ENCODE data around the gene OPN3.
"Not testable (repeated sequence)": the region's sequence is repeated elsewhere in the genome, so short reads cannot be mapped to it uniquely, and the experiment has no call there.

Gene OPN3

DNA sequence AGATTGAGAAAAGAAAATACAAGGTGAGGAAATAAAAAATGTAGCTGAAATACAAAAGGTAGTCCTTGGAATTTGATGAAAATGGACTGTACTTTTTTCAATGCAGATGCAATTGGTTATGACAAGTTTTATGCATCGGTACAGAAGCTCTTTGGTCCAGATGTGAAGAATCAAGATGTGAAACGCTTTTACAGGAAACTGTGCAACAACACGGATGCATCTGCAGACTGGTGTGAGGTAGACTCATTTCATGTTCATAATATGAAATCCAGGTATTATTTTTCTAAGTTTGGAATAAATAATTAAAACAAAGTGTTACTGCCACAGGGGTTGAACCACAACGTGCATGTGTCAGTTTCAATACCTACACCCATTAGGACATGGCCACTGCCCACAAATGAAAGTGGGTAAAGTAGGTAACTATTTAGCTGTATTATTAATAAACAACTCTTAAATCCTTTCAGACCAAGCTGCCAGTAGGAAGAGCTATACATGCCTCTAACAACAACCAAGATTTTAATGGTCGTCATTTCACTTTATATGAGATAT, 20.3 kb upstream of the OPN3 start:
- in situ Hi-C loops (cut with MboI; ENCODE audit: low sequenced_read_pairs) = no loop called here
- no peak for DNase-seq (ENCODE audit: low spot score in 2 of 2)
- Histone ChIP-seq H3K36me3 (replicated peaks) (no peaks in the 10 kb centered on the region), H3K9me3 (no peaks in the 10 kb centered on the region), H3K27me3 (ENCODE audit: low read depth) (no peaks in the 10 kb centered on the region), H3K4me1 (peaks cover 14% of the 10 kb centered on the region), H3K4me3 (no peak overlapping the region)

DNA sequence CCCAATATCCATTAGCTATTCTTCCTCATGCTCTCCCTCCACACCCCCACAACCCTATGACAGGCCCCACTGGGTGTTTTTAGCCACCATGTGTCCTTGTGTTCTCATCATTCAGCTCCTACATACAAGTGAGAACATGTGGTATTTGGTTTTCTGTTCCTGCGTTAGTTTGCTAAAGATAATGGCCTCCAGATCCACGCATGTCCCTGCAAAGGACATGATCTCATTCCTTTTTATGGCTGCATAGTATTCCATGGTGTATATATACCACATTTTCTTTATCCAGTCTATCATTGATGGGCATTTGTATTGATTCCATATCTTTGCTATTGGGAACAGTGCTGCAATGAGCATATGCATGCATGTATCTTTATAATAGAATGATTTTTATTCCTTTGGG, 18.8 kb upstream of the OPN3 start:
- in situ Hi-C loops (cut with MboI; ENCODE audit: low sequenced_read_pairs); H3K36me3 ChIP-seq (replicated peaks); H3K9me3 ChIP-seq; H3K4me1 ChIP-seq; H3K27me3 ChIP-seq (ENCODE audit: low read depth); H3K4me3 ChIP-seq; DNase-seq (ENCODE audit: low spot score in 2 of 2): not testable (repeated sequence)

DNA sequence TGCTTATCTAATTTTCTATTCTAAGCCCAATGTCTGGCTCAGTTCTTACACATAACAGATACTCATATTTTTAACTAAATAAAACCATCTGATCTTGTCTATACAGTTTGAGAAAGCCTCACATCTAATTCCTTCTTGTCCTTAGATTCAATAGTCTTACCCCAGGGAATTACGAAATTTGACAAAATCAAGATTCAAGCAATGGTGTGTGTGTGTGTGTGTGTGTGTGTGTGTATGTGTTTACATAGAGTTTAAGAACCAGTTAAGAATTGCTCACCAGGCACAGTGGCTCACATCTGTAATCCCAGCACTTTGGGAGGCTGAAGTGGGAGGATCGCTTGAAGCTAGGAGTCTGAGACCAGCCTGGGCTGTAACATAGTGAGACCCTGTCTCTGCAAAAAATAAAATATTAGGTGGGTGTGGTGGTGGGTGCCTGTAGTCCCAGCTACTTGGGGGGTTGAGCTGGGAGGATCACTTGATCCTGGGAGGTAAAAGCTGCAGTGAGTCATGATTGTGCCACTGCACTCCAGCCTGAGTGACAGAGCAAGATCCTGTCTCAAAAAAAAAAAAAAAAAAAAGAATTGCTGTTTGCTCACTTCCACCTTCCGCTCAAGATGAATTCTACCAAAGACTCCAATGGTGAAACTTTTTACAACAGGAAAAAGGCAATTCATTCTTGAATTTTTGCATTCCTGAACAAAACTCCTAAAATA, 18.1 kb upstream of the OPN3 start:
- H3K4me3 ChIP-seq = no peak overlapping the region
- no peaks in the 10 kb centered on the region for H3K4me1 ChIP-seq
- no peak for DNase-seq (ENCODE audit: low spot score in 2 of 2)
- in situ Hi-C loops (cut with MboI; ENCODE audit: low sequenced_read_pairs) = no loop called here
- H3K9me3 ChIP-seq = no peaks in the 10 kb centered on the region
- H3K36me3 ChIP-seq (replicated peaks) = no peaks in the 10 kb centered on the region
- H3K27me3 ChIP-seq (ENCODE audit: low read depth) = 0 out of 2 replicates have a peak, but pooled peaks cover 2% of the 10 kb centered on the region

DNA sequence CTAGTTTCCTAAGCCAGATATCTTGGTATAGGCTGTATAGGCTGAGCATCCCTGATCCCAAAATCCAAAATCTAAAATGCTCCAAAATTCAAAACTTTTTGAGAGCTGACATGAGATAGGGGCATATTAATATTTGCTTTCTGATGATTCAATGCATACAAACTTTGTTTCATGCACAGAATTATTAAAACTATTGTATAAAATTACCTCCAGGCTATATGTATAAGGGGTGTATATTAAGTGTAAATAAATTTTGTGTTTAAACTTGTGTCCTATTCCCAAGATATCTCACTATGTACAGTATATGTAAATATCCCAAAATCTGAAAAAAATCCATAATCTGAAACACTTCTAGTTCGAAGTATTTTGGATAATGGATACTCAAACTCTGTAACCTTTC, 14.5 kb upstream of the OPN3 start:
- Histone ChIP-seq H3K9me3 (no peaks in the 10 kb centered on the region), H3K27me3 (ENCODE audit: low read depth) (0 out of 2 replicates have a peak, but pooled peaks cover 2% of the 10 kb centered on the region), H3K4me1 (no peaks in the 10 kb centered on the region), H3K36me3 (replicated peaks) (no peaks in the 10 kb centered on the region), H3K4me3 (no peak overlapping the region)
- in situ Hi-C loops (cut with MboI; ENCODE audit: low sequenced_read_pairs) = no loop called here
- DNase-seq (ENCODE audit: low spot score in 2 of 2) = no peak

DNA sequence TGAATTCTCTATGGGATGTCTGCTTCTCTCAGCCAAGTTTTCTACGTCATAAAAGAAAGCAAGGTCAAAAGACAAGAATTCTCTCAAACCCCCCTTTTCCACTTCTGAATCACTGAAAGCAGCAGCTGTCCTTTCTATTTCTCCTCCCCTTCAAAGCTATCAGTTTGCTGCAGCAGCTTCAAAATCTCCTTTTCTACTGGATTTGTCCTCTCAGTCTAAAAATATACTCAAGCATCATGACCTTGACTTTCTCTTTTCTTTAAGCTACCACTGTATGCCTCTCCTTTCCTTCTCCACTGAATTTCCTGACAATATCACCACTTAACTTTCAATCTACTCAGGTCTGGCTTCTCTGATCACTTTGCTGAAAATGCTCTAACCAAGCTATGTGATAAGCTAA, 13.8 kb upstream of the OPN3 start:
- Histone ChIP-seq H3K4me3 (no peak overlapping the region), H3K36me3 (replicated peaks) (no peaks in the 10 kb centered on the region), H3K27me3 (ENCODE audit: low read depth) (0 out of 2 replicates have a peak, but pooled peaks cover 2% of the 10 kb centered on the region), H3K4me1 (no peaks in the 10 kb centered on the region), H3K9me3 (no peaks in the 10 kb centered on the region)
- no peak for DNase-seq (ENCODE audit: low spot score in 2 of 2)
- in situ Hi-C loops (cut with MboI; ENCODE audit: low sequenced_read_pairs) = no loop called here

DNA sequence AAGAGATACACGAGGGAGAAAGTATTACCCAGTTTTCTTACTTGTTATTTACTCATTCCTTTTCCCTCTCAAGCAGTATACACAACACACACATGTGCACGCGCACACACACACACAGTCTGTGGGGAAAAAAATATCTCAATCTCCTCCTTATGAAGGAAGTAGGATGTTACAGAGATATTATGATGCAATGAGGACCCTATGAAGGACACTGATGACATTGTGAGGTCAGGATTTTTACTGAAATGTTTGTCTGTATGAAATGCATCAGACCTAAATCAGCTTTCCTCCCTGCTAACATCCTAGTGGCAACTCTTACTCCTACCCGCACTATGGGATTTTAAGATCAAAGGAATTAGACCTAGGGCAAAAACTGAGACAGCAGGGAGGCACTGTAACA, 11.8 kb upstream of the OPN3 start, which contains the start of gene WDR64:
Gene WDR64, plus strand, starts transcription at position 270 of the 400 bp plus-strand sequence. CDS start 204 bp downstream, outside the sequence.
- Histone ChIP-seq H3K4me3 (no peak within 1 kb of the TSS), H3K4me1 (no peaks in the 10 kb centered on the region), H3K36me3 (replicated peaks) (no peaks in the 10 kb centered on the region), H3K9me3 (no peaks in the 10 kb centered on the region), H3K27me3 (ENCODE audit: low read depth) (0 out of 2 replicates have a peak, but pooled peaks cover 2% of the 10 kb centered on the region)
- no peak for DNase-seq (ENCODE audit: low spot score in 2 of 2)
- in situ Hi-C loops (cut with MboI; ENCODE audit: low sequenced_read_pairs) = no loop called here

DNA sequence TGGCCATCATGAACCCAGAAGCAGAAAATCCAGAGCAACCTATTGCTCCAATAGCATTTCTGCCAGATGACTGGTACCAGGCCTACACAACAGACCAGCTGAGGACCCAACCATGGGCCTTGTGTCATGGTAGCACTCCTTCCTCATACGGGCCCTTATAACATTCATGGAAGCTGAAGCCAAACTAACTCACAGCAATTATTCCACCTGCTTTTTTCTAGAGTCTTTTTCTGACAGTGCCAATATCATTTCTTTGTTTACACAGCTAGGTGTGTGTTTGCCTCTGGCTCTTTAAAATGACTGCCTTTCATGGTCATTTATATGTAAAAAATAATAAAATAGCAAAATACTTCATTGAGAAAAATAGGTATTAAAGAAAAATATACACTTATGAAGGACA, 8.0 kb upstream of the OPN3 start:
- DNase-seq (ENCODE audit: low spot score in 2 of 2) = no peak
- Histone ChIP-seq H3K4me1 (no peaks in the 10 kb centered on the region), H3K4me3 (no peak overlapping the region), H3K9me3 (no peaks in the 10 kb centered on the region), H3K36me3 (replicated peaks) (no peaks in the 10 kb centered on the region), H3K27me3 (ENCODE audit: low read depth) (no peaks in the 10 kb centered on the region)
- in situ Hi-C loops (cut with MboI; ENCODE audit: low sequenced_read_pairs) = no loop called here

DNA sequence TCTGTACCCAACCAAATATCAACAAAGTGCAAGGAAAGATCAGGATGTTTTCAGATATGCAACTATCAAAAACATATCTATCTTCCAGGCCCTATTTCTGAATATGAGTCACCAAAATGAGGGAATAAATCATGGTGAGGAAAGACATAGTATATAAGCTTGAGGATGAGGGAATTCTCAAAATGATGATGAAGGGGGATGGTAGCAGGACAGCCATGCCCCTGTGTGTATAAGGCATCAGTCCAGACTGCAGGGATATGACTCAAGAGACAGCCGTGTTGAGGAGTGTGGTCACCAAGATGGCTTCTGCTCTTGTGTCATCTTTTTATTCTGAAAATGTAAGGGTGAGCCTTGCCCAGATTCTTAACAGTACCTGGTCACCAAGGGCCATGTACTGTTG, 7.5 kb upstream of the OPN3 start:
- DNase-seq (ENCODE audit: low spot score in 2 of 2) = no peak
- Histone ChIP-seq H3K4me1 (no peaks in the 10 kb centered on the region), H3K27me3 (ENCODE audit: low read depth) (no peaks in the 10 kb centered on the region), H3K4me3 (no peak overlapping the region), H3K9me3 (no peaks in the 10 kb centered on the region), H3K36me3 (replicated peaks) (no peaks in the 10 kb centered on the region)
- in situ Hi-C loops (cut with MboI; ENCODE audit: low sequenced_read_pairs) = no loop called here

DNA sequence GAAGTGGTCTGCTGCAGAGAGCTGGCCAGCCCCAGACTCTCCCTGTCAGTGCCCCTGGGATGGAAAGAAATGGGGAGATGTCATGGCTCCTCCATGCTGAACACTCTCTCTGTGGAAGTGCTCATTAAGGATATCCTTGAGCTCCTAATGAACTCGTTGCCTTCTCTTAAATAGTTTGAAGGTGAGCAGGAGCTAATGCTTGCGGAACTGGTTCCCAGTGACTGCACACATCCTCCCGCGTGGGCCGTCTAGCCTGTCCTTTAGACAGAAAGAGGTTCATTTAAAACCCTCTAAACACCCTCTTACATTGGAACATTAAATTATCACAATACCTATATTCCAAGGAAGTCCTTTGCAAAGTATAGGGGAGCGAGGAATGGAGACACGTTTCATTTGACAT, 6.0 kb upstream of the OPN3 start:
- Histone ChIP-seq H3K4me3 (no peak overlapping the region), H3K27me3 (ENCODE audit: low read depth) (no peaks in the 10 kb centered on the region), H3K36me3 (replicated peaks) (no peaks in the 10 kb centered on the region), H3K9me3 (no peaks in the 10 kb centered on the region), H3K4me1 (no peaks in the 10 kb centered on the region)
- no peak for DNase-seq (ENCODE audit: low spot score in 2 of 2)
- in situ Hi-C loops (cut with MboI; ENCODE audit: low sequenced_read_pairs) = no loop called here

DNA sequence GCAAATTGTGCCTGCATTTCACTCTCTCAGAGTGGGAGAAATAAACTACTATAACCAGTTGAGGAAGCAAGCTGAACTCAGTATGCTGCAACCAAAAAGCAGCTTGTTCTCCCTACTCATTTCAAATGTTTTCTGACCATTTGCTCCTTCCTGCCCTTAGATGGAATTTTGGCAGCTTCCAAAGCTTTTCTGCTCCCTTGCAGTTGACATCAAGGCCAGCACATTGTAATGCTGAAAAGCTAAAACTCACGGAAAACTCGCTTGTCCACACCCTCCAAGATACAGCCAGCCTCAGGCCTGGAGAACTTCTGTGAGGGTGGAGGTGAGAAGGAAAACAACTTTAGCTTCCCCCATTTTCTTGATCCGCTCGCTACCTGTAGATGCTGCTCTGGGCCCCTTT, 5.0 kb upstream of the OPN3 start:
- Histone ChIP-seq H3K36me3 (replicated peaks) (no peaks in the 10 kb centered on the region), H3K9me3 (0 out of 2 replicates have a peak, but pooled peaks cover 2% of the 10 kb centered on the region), H3K4me1 (0 out of 2 replicates have a peak, but pooled peaks cover 3% of the 10 kb centered on the region), H3K4me3 (no peak overlapping the region), H3K27me3 (ENCODE audit: low read depth) (no peaks in the 10 kb centered on the region)
- no peak for DNase-seq (ENCODE audit: low spot score in 2 of 2)
- in situ Hi-C loops (cut with MboI; ENCODE audit: low sequenced_read_pairs) = no loop called here

DNA sequence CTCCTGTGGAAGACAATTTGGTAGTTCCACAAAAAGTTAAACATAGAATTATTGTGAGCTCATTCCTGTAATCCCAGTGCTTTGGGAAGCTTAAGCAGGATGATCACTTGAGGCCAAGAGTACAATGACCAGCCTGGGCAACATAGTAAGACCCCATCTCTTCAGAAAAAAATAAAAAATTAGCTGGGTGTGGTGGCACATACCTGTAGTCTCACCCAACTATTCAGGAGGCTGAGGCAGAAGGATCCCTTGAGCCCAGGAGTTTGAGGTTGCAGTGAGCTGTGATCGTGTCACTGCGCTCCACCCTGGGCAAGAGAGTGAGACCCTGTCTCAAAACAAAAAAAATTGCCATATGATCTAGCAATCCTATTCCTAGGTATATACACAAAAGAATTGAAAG, 4.1 kb upstream of the OPN3 start:
- H3K36me3 ChIP-seq (replicated peaks) = no peaks in the 10 kb centered on the region
- no peaks in the 10 kb centered on the region for H3K27me3 ChIP-seq (ENCODE audit: low read depth)
- no peak for DNase-seq (ENCODE audit: low spot score in 2 of 2)
- H3K4me3 ChIP-seq = no peak overlapping the region
- 0 out of 2 replicates have a peak, but pooled peaks cover 3% of the 10 kb centered on the region for H3K4me1 ChIP-seq
- H3K9me3 ChIP-seq = 0 out of 2 replicates have a peak, but pooled peaks cover 2% of the 10 kb centered on the region
- in situ Hi-C loops (cut with MboI; ENCODE audit: low sequenced_read_pairs) = no loop called here

DNA sequence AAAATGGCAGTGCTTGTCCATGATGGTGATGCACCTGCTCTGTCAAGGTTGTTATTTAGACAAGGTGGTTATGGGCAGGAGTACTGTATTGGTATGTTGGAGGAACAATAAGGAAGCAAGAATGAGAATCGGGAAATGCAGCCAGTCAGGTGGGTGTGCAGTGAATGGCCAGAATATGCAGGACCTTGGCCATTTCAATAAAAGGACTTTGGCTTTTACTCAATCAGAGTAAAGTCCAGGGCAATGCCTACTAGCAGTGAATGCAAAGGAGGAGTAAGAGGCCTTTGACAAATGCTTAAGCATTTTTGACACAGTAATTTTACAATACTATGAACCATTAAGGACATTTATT, 2.4 kb upstream of the OPN3 start:
- no peak for DNase-seq (ENCODE audit: low spot score in 2 of 2)
- in situ Hi-C loops (cut with MboI; ENCODE audit: low sequenced_read_pairs) = no loop called here

DNA sequence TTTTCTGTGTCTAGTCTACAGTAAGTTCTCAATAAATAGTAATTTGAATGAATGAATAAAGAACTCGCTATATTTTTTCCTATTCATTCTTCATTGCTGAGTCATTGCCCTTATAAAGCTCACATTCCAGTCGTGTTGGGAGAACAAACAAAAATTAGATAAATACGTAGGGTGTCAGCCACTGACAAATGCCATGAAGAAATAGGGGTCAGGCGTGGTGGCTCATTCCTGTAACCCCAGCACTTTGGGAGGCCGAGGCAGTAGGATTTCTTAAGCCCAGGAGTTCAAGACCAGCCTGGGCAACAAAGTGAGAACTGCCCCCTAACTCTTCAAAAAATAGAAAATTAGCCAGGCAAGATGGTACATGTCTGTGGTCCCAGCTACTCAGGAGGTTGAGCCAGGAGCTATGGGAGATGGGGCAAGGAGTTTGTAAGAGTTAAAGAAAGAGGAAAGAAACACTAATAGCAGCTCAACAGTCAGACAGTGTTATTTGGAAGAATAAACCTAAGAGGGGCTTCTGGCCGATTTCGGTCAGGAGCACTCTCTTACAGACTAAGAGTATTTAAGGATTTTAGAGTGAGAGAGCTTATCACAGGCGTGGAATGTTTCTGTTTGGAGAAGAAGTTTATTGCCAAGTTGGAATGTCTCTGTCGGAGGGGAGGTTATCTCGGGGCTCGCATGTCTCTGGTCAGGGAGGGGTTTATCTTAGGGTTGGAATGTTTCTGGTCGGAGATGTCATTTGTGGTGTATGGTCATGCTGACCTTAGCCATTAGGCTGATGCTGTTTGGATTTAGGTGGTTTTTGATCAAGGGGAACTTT, 1.8 kb upstream of the OPN3 start:
- H3K27me3 ChIP-seq (ENCODE audit: low read depth) = no peaks in the 10 kb centered on the region
- H3K4me3 ChIP-seq = no peak overlapping the region
- peaks cover 9% of the 10 kb centered on the region for H3K4me1 ChIP-seq
- DNase-seq (ENCODE audit: low spot score in 2 of 2) = no peak
- H3K36me3 ChIP-seq (replicated peaks) = no peaks in the 10 kb centered on the region
- in situ Hi-C loops (cut with MboI; ENCODE audit: low sequenced_read_pairs) = no loop called here
- 0 out of 2 replicates have a peak, but pooled peaks cover 2% of the 10 kb centered on the region for H3K9me3 ChIP-seq

More for the DNA sequence above, 2.4 kb upstream of the OPN3 start:
- Histone ChIP-seq H3K36me3 (replicated peaks) (no peaks in the 10 kb centered on the region), H3K4me3 (no peak overlapping the region), H3K4me1 (0 out of 2 replicates have a peak, but pooled peaks cover 5% of the 10 kb centered on the region), H3K9me3 (0 out of 2 replicates have a peak, but pooled peaks cover 2% of the 10 kb centered on the region), H3K27me3 (ENCODE audit: low read depth) (no peaks in the 10 kb centered on the region)

Data from HAP-1 (cell line).